HPDE6-E6E7 (cell line): ENCODE data around the gene TANC1.
"Not testable (repeated sequence)": the region's sequence is repeated elsewhere in the genome, so short reads cannot be mapped to it uniquely, and the experiment has no call there.

Source experiments
- DNase-seq: peaks from one replicate; pipeline ENCODE4 v3.0.0; 2011; ENCODE audit warnings: missing footprints; ENCODE audit errors: extremely low spot score

Gene TANC1

DNA sequence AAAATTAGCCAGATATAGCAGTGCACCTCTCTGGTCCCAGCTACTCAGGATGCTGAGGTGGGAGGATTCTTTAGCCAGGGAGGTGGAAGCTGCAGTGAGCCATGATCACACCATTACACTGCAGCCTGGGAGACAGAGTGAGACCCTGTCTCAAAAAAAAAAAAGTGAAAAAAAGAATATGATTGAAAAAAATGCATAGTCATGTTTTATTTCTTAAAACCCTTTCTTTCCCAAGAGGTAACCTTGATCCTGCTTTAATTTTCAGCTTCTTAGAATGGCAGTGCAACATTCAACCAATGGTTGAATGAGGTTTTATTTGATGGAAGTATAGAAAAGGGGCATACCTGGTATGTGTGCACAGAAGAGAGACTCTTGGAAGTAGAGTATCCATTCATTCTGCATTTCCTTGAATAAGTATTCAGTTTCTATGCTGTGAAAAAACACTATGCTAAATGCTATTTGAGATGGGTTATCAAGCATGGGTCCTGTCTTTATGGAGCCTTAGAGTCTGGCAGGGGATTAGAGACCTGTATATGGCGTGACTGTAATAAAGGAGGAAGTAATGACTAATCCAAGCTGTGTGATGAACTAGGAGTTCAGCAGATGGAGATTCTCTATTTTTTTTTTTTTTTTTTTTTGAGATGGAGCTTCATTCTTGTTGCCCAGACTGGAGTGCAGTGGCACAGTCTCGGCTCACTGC lies 171.8 kb downstream of the TANC1 start:
- DNase-seq = peak; percentile 54

DNA sequence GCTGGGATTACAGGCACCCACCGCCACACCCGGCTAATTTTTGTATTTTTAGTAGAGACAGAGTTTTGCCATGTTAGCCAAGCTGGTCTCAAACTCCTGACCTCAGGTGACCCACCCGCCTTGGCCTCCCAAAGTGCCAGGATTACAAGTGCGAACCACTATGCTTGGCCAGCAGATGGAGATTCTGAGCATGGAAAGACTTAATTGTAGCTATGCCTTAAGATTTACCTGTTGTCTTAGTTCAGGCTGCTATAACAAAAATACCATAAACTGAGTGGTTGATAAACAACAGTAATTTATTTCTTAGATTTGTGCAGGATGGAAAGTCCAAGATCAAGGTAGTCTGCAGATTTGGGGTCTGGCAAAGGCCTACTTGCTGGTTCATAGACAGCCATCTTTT lies 172.4 kb downstream of the TANC1 start:
- not testable (repeated sequence) for DNase-seq

DNA sequence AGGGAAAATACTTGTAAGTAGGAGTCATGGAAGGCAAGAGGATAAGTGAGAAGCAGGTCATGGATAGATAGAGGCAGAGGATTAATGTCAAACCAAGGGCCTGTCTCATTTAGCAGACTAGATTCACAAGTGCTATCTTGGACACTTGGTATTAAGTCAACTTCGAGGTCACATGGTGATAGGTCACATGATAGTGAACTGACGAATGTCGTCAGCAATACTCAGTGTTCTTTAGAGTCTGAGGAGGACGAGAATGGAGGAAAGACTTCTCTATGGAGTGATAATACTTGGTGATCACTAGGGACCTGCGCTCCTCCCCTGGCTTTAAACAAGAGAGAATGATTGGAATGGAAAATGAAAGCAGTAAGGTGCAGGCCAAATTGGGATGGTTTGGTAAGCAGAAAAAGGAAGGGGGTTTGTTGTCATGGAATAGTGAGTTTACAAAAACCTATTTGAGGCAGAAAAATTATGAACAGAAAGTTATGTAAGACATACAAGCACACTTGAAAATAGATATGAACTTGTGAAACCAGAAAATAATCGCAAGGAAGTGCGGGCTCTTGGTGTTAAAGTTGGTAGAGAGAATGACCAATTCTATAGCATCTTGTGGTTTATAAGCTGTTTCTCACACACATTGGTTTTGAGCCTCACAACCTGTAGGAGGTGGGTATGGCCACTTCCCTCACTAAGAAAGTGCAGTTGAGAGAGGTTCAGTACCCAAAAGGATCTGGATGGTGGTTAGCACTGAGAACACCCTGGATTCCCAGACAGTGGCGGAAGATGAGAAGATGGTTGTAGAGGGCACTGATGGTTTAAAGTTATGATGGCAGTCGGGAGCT lies 176.6 kb downstream of the TANC1 start:
- no peak for DNase-seq

DNA sequence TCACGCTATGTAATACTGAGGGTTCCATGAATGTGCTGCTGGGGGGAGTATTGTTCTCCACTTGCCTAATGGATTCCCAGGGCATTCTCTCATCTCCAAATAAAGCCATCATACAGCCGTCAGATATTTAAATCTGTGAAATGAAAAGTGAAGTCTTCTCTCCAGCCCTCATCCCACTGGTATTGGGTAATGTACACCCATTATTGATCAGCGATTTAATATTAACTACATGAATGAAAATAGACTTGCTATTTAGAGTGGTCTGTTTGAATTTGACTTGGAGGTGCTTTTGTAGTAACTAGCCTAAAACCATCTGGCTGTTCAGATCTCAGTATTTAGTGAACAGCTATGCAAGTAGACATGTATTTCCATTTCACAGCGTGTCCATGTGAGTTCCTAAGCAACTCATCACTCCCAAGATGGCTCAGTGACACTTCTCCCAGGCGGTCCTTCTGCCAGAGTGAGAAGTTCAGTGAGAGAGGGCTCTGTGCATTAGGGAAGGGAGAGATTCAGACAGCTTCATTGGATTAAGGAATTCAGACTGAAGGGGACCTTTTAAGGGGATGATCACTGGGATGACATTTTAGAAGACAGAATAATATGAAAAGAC lies 177.4 kb downstream of the TANC1 start:
- DNase-seq = no peak

DNA sequence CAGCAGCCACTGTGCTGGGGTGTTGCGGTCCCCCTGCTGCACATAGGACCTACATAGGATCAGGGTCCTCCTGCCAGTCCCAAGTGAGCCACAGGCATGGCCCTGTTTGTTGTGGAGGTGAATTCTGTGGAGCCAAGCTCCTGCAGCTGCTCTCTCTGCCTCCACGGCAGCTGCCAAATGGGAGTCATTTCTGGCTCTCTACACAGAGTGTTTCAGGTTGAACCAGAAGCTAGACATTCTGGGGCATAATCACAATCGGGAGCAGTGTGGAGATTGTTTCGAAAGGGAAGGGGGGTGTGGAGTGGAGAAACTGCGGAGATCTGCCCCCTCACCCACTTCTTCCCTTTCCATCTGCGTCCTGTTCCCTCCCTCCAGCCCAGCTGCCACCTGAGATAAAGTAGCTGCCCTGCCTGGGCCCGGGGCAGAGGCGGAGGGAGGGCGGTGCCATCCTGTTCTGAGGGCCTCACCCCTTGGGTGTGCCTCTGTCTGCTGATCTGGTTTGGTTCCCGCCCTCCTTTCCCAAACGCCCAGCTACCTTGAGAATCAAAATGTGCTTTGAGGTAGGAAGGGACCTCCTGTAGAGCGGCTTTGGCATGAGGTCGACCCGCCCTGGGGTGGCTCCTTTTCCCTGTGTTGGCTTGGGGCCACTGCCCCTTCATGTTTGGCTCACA lies 178.7 kb downstream of the TANC1 start:
- DNase-seq = peak; percentile 71

DNA sequence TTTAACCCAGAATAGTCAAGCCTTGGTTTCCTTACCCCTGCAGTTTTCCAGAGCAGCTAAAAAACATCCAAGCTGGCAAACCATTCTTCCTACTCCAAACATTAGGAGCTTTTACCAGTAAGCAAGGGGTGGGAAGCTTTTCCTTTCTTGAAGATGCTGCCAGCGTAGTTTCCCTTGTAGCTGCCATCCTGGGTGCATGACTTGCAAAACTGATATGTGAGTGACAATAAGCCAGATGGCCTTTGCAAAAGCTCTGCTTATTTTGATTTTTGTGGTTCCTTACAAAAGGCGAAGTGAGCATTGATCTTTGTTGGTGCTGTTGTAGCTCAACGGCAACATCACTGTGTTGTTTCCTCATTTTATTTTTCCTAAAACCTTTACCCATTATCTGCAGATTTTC lies 179.2 kb downstream of the TANC1 start:
- no peak for DNase-seq

DNA sequence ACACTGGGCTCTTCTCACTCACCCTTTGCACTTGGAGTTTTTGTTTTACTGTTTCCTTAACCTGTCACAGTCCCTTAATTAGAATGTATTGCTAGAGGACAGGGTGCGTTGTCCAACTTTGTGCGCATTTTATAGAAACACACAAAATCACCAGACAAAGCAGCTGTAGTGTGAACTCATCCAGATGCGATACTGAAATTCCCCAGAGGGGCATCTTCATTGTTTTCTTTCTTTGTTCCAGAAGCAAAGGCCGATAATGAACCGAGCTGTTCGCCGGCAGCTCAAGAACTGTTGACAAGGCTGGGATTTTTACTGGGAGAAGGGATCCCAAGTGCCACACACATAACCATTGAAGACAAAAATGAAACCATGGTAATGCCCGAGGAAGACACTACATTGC lies 180.5 kb downstream of the TANC1 start:
- no peak for DNase-seq

DNA sequence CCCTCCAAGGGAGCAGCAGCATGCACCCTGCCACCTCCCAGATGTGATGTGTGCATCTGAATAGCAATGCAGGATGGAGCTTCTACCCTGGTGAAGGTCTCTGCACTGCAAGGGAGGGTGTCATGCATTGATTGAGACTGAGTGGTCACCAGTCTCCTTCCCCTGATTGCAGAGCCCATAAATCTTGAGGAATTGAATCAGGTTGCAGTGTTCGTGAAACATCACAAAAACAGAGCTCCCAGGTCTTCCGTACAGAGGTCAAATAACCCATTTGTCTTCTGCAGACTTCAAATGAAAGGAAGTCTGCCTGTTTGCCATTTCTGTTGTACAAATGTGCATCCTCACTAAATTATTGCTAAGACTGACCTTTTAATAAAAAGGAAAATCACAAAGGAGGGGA lies 181.3 kb downstream of the TANC1 start:
- DNase-seq = no peak

DNA sequence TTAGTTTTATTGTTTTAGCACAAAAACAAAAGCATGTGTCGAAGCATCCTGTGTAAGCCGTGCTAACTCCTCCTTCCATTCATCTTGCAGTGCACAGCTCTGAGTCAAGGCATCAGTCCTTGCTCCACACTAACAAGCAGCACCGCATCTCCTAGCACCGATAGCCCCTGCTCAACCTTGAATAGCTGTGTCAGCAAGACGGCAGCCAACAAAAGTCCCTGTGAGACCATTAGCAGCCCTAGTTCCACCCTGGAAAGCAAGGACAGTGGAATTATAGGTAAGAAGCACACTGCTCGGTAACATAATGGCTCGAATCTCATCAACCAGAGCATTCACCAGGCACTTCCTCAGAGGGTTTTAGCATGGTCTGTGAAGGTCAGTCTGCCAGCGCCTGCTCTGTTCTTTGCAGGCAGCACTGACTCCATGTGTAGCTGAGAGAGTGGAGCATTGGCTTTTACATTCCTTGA lies 181.9 kb downstream of the TANC1 start:
- DNase-seq = no peak

DNA sequence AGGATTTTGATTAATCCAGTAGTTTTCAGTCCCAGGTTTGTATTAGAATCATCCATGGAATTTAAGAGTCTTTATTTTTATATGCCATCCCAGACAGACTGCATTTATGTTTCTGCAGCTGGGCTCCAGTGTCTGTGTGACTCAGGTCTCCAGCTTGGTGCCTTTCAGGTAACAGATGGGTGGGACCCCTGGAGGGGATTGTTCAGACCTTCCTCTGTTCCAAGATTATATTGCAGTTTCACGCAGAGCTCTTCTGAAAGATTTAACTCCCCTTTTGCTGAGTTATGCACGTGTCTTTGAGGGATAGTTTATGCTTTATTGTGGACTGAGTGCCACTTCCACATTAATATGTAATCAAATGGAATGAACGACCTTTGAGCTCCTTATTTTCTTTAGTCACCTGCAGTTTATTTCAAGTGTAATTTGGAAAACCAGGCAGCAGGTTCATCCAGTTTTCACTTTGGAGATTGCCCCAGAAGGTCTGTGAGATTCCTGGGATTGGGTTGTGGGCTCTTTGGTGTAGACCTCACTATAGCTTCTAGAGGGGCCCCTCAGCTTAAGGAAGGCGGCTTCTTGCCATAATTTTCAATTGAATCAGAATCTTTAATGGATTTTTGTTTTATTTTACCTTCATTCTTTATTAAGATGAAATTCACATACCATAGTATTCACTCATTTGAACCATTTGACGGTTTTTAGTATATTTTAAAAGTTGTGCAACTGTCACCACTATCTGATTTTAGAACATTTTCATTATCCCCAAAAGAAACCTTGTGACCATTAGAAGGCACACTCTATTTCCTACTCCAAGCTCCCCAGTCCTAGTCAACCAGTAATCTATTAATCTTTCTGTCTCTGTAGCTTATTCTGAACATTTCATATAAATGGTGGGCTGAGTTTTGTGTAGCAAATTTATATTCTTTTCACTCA lies 183.0 kb downstream of the TANC1 start:
- no peak for DNase-seq

DNA sequence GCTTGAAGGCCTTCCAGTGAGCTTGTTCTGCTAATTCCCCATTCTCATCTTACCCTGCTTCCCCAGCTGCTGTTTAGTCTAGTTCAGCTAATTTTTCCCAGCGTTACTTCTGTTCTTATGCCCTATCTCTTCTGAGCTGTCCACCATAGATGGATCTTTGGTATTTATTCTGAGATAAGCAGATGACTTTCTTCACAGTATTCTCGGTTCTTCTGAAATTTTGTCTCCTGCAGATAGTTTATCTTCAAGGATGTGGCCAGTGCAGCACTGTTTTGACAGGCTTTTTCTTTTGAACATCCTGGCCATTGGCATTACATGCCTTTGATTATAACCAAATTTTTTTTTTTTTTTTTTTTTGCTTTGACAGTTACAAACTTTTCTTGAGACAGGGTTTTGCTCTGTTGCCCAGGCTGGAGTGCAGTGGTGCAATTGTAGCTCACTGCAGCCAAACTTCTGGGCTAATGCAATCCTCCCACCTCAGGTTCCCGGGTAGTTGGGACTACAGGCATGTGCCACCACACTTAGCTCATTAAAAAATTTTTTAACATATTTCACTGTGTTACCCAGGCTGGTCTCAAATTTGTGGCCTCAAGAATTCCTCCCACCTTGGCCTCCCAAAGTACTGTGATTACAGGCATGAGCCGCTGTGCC lies 183.8 kb downstream of the TANC1 start:
- DNase-seq = no peak

DNA sequence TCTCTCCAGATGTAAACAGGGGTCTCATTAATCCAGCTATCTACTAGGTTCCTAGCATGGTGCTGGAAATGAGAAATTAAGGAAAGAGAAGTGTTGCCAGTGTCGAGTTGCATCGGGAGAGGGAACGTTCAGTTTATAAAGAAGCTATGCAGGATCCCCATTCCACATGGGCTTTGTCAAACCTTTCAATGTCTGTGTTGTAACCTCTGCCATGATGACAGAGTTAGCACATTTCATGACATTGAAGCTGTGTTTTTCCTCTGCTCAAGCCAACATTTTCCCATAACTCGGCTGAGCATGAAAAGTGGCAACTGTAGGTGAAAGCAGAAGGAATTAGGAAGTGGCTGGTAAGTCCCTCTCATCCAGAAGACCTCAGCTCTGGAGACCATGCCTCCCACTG lies 184.6 kb downstream of the TANC1 start:
- DNase-seq = no peak

DNA sequence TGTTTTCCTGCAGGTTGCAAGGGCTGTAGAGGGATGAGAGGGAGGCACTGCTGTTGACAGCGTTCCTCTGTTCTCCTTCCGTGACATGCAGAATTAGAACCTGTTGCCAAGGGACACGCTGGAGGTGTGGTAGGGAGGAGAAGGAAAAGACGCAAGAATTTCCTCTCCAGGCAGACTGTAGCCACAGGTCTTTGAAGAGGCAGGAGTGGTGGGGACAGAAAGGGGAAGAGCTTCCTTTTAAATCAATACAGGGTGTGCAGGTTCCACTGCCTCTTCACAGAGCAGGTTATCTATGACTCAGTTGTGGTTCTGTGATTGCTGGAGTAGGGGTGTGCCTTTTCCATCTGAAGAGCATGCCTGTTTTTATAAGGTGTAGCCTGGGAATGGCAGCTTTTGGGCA lies 185.0 kb downstream of the TANC1 start:
- peak; percentile 68 for DNase-seq

DNA sequence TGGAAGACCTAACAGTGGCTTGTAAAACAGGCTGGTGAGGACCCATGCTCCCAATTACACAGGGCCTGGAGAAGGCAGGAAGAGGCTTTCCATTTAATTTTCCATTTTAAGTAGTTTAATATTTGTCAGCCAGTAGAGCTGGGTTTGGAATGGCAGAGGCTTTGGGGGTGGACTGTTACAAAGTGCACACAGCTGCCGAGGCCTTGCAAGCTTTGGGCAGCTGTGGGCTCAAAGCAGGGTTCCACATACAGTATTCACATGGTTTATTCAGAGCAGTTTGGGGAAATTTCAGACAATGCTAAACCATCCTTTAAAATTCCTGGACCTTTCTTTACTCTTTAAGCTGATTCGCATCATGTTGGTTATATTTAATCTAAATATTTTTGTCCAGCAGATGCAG lies 185.5 kb downstream of the TANC1 start:
- no peak for DNase-seq

DNA sequence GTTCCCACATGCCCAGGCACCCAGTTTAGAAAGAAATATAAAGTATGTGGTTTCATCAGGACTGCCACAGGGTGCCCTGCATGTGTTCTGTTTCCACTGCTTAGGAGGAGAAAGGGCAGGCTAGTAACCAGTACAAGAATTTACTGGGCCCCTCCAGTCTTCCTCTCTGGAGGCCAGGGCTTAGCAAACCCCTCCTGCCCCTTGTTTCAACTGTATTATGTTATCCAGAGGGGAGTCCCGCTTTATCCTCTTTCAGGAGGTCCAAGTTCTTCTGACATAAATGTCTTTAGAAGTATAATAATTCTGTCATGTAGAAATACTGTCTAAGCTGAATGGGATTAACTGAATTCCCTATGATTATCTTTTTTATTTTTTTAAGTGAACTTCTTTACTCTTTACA lies 185.9 kb downstream of the TANC1 start:
- DNase-seq = no peak

DNA sequence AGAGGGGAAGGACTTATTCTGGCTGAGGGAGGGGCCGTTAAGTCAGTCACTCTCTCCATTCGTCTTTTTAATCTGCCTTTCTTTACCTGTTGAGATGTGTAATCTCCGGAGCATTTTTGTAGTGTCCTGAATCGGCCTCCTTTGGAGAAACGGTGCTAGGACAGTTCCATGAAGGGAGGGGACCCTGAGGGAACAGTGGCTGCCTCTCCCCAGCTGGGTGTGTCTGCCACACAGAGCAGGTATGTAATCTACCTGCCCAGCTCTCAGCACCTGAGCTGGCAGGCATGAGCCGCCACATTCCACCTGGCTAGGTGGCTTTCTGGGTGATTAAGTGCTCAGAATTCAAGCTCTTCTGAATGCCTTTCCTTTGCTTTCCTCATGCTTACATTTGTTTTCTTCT lies 186.9 kb downstream of the TANC1 start:
- peak; percentile 48 for DNase-seq

DNA sequence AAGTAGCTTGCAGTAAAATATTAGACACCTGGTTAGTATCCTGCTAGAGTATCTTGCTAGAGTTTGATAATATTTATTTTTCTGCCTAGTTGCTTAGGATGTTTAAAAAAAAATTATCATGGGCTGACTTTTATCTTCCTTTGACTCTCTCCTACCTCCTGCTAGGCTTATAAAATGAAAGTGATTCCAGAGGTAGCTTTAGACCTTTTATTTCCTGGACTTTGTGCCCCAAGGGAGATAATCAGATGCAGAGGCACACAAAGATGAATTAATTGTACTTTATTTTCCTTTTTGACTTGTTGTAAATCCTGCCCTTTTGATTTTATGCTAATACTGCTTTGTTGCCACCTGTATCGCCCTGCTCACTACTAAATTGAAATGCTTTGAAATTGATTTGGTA lies 187.4 kb downstream of the TANC1 start:
- no peak for DNase-seq

DNA sequence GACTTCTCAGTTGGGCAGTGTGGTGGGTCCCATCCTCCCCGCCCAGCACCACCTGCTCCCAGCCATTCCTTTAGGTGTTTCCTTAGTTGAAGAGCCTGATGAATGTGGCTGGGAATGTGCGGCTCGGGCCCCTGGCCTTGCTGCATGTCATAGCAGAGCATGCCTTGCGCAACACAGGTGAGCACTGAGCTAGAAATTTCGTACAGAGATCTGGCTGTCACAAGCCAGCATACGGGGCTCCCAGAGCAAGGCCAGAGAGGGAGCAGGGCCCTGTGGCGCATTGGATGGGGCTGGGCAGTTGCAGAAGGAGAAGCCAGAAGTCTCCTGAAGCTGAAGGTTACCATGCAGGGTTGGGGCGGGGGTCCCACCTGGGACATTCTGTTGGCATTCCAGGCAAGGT lies 188.4 kb downstream of the TANC1 start:
- DNase-seq = peak; percentile 51

DNA sequence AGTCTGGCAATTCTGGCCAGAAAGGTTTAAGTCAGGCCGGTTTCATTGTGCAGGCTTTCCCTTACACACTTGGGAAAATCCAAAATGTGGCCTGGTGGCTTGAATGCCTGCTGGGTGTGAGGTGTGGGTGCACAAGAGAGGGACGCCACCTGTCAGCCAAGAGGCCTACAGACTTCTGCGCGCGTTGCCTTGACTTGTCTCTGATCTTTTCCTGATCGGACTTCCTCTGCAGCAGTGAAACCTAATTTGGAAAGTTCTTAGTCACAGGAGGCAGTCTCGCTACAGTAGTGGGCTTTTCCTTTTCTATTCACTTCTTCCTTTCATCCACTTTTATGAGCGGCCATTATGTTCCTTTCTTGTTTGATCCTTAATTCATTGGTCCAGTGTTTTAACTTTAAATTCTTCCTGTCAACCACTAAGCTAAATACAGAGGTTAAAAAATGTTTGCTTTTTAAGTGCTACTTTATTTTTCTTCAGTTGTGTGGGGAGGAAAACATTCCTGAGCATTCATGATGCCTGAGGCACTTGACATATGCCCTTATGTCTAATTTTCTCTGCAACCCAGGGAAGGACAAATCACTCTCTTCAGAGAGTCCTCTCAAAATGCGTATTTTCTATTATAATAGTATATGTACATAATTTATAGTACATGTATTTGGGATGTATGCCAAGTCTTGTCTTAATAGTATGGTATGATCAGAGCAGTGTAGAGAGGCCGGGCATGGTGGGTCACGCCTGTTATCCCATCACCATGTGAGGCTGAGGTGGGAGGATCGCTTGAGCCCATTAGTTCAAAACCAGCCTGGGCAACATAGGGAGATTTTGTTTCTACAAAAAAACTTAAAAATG lies 189.1 kb downstream of the TANC1 start:
- DNase-seq = peak; percentile 64

DNA sequence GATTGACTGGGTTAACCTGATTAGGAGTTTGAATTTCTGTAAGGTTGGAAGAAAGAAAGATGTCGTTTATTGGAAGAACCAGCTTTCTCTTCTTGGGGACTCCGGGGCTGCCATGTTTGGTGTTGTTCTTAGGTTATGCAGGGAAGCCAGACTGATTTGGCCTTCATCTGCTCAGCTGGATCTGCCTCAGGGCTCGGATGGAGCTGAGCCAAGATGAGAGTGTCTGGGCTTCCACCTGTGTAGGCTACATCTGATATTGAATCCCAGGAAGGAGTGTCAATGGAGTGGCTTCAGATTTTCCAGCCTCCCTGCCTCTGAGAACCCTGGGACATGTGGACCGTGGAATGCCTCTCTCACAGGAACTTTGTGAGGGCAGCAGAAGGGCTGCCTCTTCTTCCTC lies 192.0 kb downstream of the TANC1 start:
- DNase-seq = no peak
